Lower leg skin (tissue), 4 donors: ENCODE results near the gene CSKMT. TPM values are rescaled to one million over a fixed set of nuclear protein-coding genes. Genes with fewer than 3 reads are reported as not detected.
A peak's percentile ranks its signal among the peaks of the same experiment; 100 is the strongest.
"Not testable (repeated sequence)": the region's sequence is repeated elsewhere in the genome, so short reads cannot be mapped to it uniquely, and the experiment has no call there.

Experiments
- DNase-seq, 2 donors: peaks; one replicate each; pipeline ENCODE4 v3.0.0-alpha.2; 2019; ENCODE audit warnings: low spot score in 2 of 2
- H3K4me3 ChIP-seq: fragments of 200-600 bp; sonication (generic); 2 replicates; pipeline ENCODE4 v1.5.1; 2017; ENCODE audit warnings: mild to moderate bottlenecking, low read depth; ENCODE audit not compliant: poor library complexity, severe bottlenecking
- POLR2A ChIP-seq, 2 donors: fragments of 450-650 bp; IDR thresholded peaks; one replicate each; pipeline ENCODE4 v1.6.1; 2016 to 2017; ENCODE audit warnings: antibody characterized with exemption in 2 of 2, mild to moderate bottlenecking in 1 of 2, moderate library complexity in 1 of 2
- WGBS, 2 donors: methylation state at CpG; one replicate each; pipeline ENCODE4 v1.1.5; 2018; 5-methylcytosine and 5-hydroxymethylcytosine counted together
- intact Hi-C: fragments of 100-400 bp; cut with DNase I; formaldehyde crosslinking; loops from one replicate; pipeline ENCODE4 v1.15.0; 2023; ENCODE audit warnings: low total_unique reads
- total RNA-seq, 4 donors: library from RNA; depleted of rRNA; stranded (reverse); fragments of >200 nt; gene quantifications; one replicate each; pipeline ENCODE4 v1.1.0, GENCODE V29; 2016
- TF ChIP-seq, protein P1 (sequence below), 3 donors: fragments of 450-650 bp; IDR thresholded peaks; one replicate each; pipeline ENCODE4 v1.5.1; 2016; ENCODE audit warnings: antibody characterized with exemption in 3 of 3, mild to moderate bottlenecking in 3 of 3, moderate library complexity in 2 of 3

CSKMT gene
- total RNA-seq, 4 donors from 2014 or later, result 2.9 to 14.8 (median 7.7) TPM

GRCh38 chr11:62702246-62702645 is 37.1 kb downstream of the CSKMT start:
- WGBS, 2 donors, result 90% methylated on average over 11 of the region's 11 CpGs
- intact Hi-C loops, result loop anchor here (10.0 kb wide), 1 partner anchor 317 kb away; no protein-coding TSS in a partner anchor

DNA sequence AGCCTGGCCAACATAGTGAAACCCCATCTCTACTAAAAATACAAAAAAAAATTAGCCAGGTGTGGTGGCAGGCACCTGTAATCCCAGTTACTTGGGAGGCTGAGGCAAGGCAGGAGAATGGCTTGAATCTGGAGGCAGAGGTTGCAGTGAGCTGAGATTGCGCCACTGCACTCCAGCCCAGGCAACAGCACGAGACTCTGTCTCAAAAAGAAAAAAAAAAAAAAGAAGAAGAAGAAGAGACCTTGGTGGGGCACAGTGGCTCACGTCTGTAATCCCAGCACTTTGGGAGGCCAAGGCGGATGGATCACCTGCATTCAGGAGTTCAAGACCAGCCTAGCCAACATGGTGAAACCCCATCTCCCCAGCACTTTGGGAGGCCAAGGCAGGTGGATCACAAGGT is 38.8 kb downstream of the CSKMT start:
- intact Hi-C loops, result loop anchor here (10.0 kb wide), 1 partner anchor 319 kb away; no protein-coding TSS in a partner anchor
- H3K4me3 ChIP-seq, result not testable (repeated sequence)

More at GRCh38 chr11:62702246-62702645, 37.1 kb downstream of the CSKMT start:
- TF ChIP-seq POLR2A (IDR thresholded peaks at IDR 0.05), result no peak
- TF ChIP-seq, protein P1, sequence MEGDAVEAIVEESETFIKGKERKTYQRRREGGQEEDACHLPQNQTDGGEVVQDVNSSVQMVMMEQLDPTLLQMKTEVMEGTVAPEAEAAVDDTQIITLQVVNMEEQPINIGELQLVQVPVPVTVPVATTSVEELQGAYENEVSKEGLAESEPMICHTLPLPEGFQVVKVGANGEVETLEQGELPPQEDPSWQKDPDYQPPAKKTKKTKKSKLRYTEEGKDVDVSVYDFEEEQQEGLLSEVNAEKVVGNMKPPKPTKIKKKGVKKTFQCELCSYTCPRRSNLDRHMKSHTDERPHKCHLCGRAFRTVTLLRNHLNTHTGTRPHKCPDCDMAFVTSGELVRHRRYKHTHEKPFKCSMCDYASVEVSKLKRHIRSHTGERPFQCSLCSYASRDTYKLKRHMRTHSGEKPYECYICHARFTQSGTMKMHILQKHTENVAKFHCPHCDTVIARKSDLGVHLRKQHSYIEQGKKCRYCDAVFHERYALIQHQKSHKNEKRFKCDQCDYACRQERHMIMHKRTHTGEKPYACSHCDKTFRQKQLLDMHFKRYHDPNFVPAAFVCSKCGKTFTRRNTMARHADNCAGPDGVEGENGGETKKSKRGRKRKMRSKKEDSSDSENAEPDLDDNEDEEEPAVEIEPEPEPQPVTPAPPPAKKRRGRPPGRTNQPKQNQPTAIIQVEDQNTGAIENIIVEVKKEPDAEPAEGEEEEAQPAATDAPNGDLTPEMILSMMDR (IDR thresholded peaks at IDR 0.05), result no peak
- DNase-seq, result no peak
- H3K4me3 ChIP-seq, result no peak overlapping the region

GRCh38 chr11:62705413-62705812 is 40.3 kb downstream of the CSKMT start:
- WGBS, 2 donors, result 37 to 53% methylated on average over 7 of the region's 7 CpGs
- DNase-seq, result no peak
- intact Hi-C loops, result loop anchor here (10.0 kb wide), 1 partner anchor 321 kb away; no protein-coding TSS in a partner anchor
- TF ChIP-seq, protein P1 (IDR thresholded peaks at IDR 0.05), result no peak
- no peak for TF ChIP-seq POLR2A (IDR thresholded peaks at IDR 0.05)
- no peak overlapping the region for H3K4me3 ChIP-seq

More for the DNA sequence above, 38.8 kb downstream of the CSKMT start:
- not testable (repeated sequence) for DNase-seq
- 84 to 86% methylated on average over 4 of the region's 4 CpGs for WGBS, 2 donors

DNA sequence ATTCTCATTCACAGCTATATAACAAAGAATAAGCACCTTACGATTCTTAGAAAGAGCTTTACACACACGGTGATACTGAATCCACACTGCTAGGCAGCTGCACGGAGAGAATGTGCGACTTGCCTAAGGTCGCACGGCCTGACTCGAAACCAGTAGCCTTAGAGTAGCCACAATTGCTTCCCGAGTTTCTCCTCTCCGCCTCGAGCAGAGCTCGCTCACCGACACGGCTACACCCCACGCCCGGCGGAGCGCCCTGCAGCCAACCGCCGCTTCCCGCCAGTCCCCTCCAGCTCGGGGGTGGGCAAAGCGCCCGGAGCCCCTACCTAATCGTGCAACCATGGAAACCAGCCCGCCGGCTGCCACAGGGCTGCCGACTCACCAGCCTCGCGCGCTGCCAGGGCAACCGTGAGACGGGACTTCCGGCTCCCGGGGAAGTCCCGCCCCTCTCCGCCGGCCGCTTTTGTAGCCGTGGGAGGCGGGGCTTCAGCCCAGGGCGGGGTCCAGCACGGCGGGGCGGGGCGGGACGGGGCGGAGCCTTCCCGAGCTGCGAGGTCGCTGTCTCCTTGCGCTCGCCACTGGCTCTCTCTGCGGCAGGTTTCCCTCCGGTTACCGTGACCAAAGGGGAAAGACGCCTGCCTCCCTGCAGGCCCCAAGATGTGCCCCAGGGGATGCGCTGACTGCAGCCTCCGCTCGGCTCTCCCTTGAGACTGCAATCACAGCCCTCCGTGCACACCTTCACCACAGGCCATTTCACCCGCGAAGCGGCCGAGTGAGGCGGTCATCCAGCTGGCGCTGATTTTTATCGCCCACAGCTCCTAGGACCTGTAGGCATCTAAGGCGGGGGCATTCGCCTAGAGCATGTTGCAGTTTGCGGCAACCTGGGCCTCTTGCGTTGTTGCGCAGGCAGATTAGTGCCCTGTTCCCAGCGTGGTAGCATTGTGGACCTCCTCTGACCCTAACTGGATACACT is 41.1 kb downstream of the CSKMT start:
- WGBS, 2 donors, result 8 to 11% methylated on average over 28 to 41 of the region's 73 CpGs
- intact Hi-C loops, result loop anchor here (10.0 kb wide), 1 partner anchor 321 kb away; no protein-coding TSS in a partner anchor
- peak; percentile 92 to 99 for DNase-seq
- TF ChIP-seq POLR2A (IDR thresholded peaks at IDR 0.05), result no peak
- TF ChIP-seq, protein P1 (IDR thresholded peaks at IDR 0.05), result no peak
- peak overlapping the region; percentile 65 for H3K4me3 ChIP-seq

DNA sequence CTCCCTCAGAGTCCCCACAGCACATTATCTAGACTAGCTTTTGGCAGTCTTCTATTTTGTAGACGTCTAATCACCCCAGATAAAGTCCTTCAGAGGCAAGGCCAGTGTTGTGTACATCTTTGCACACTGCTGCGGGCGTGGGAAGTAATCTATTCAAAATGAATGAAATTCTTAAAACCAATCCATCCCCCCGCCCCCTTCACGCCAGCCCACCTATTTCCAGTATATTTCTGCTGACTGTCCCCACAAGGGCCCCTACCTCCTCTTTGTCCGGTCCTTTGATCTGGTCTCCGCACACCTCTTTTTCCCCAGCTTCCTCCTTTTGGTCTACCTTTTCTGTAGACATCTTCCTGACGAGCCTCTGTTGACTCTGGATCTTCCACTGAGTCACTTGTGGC is 41.7 kb downstream of the CSKMT start:
- intact Hi-C loops, result loop anchor here (10.0 kb wide), 1 partner anchor 322 kb away; no protein-coding TSS in a partner anchor
- no peak for DNase-seq
- 80 to 82% methylated on average over 8 of the region's 8 CpGs for WGBS, 2 donors
- peak overlapping the region; percentile 24 for H3K4me3 ChIP-seq
- no peak for TF ChIP-seq POLR2A (IDR thresholded peaks at IDR 0.05)
- TF ChIP-seq, protein P1 (IDR thresholded peaks at IDR 0.05), result no peak

- 84 to 90% methylated on average over 9 to 10 of the region's 10 CpGs for WGBS, 2 donors
- no peak for TF ChIP-seq POLR2A (IDR thresholded peaks at IDR 0.05)
- TF ChIP-seq, protein P1 (IDR thresholded peaks at IDR 0.05), result no peak
- intact Hi-C loops, result loop anchor here (10.0 kb wide), 1 partner anchor 323 kb away; no protein-coding TSS in a partner anchor
- no peak for DNase-seq
- peak within 1 kb of the TSS; percentile 24 for H3K4me3 ChIP-seq
Measured at GRCh38 chr11:62707277-62707861, 42.3 kb downstream of the CSKMT start, which contains the start of the genes BSCL2 and GNG3. Gene BSCL2, minus strand, starts transcription at chr11:62707424. Its CDS starts 229 bp downstream, at chr11:62707195. Gene GNG3, plus strand, starts transcription at chr11:62707676. Its CDS starts 620 bp downstream, at chr11:62708296.
